ENCODE measurements around the gene AMOTL1.
"Not testable (repeated sequence)": the region's sequence is repeated elsewhere in the genome, so short reads cannot be mapped to it uniquely, and the experiment has no call there.

The AMOTL1 gene

DNA sequence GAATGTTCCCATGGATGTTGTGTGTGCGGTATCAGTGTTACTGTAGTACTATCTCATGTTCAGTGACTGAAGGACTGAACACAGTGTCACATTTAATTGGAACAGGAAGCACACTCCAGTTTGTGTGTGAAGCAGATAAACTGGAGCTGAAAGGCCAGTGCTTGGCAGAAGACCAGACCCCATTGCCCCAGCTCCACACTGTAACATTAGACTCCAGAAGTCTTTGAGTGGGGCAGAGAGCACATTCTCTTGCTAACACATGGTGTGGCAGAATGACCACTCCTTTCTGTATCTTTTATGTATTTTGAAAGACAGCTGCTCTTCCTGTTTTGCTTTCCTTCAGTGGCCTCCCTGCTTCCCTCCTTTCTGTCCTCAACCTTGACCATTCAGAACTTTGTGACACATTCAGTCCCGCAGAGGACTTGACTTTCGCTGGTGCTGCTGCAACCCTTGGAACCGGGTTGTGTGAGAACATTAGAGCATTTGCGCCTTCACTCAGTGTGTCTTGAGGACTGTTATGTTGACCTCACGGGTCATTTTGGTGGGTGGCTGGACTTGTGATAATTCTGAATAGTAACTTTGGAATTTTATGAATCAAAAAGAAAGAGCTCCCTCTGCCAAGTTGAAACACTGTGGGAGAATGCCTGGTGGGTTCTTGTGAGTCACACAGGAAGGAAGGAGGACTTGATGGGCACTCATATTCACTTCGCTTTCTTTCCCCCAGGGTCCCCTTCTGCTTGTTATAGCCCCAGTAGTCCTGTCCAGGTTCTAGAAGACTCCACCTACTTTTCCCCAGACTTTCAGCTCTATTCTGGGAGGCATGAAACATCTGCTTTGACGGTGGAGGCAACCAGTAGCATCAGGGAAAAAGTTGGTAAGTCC, 26.4 kb downstream of the AMOTL1 start:
- no peak for DNase-seq

DNA sequence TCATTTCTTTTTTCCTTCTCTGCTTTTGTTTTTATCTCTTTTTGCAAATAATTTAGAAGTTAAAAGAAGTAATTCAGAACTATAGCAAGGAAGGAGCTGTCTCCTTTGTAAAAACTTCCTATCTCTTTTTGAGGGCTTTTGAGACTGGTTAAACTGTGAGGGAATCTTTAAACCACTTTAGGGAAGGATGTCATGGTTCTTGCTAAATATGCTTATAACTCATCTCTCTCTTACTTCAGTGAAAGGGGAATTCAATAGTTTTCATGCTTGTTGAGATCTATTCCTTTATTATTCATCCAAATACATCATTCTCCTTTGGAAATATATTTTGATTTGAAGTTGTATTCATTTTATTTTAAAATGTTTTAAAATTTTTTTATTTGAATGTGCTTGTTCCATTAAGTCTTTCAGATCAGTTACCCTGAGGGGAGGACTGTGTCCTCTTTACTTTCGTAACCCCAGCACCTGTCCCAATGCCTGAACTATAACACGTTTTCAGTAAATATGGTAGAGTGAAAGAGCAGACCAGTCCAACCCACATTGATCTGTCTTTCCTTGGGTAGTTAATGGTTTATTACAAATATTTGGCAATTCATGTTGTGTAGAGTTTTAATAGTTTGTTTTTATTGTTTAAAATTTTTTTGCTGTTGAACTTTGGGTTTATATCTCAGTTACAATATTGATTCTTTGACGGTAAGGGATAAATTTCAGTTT, 27.5 kb downstream of the AMOTL1 start:
- DNase-seq = no peak

DNA sequence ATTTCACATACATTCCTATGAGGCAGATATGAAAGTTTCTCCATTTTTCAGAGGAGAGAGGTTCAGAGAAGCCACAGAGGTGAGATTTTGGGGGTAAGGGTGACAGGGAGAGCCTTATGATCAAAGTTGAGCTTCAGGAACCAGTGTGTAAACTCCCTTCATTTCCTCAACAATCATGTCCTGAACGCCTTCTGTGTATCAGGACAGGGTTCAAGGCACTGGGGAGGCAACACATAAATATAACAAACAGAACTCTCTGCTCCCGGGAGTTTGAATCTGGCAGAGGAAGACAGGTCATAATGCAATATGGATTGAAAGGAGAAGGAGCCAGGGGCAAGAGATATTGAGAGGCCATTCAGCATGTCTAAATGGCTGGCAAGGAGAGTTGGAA, 28.0 kb downstream of the AMOTL1 start:
- no peak for DNase-seq

DNA sequence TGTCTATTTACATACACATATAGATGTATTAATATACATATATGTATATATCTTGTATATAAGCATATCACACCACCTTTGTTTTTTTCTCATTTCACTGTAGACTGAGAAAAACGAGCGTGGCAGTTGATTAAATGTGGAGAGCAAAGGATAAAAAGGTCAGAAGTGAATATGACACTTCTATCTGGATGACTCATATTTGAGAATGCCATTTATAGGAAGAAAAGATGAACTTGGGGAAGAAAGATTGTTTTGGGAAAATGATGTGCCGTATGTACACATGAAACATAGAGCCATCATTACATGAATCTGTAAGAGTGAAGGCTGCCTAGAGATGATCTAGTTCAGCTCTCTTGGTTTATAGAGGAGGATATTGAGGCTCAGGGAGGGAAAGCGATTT, 28.7 kb downstream of the AMOTL1 start:
- no peak for DNase-seq

DNA sequence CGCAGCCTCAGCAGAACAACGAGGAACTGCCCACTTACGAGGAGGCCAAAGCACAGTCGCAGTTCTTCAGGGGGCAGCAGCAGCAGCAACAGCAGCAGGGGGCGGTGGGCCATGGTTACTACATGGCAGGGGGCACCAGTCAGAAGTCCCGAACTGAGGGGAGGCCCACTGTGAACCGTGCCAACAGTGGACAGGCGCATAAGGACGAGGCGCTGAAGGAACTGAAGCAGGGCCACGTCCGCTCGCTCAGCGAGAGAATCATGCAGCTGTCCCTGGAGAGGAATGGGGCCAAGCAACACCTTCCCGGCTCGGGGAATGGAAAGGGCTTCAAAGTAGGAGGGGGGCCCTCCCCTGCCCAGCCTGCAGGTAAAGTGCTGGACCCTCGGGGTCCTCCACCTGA, 31.6 kb downstream of the AMOTL1 start:
- DNase-seq = no peak

DNA sequence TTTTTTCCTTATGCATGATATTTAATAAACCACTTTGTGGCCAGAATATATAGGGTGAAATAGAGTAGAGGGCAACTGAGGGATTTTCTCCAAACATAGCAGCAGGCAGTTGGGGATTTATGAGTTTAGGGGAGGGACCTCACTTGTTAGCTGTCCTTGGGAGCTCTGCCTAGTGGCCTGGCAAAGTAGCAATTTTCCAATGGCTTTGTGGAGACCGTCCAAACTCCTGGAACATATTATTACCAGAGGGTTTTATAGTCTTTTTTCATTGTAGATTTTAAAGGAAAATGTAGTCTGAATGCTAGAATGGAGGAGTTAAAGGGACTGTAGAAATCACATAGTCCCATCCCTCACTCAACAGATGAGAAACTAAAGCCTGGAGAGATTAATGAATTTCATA, 32.3 kb downstream of the AMOTL1 start:
- DNase-seq = no peak

DNA sequence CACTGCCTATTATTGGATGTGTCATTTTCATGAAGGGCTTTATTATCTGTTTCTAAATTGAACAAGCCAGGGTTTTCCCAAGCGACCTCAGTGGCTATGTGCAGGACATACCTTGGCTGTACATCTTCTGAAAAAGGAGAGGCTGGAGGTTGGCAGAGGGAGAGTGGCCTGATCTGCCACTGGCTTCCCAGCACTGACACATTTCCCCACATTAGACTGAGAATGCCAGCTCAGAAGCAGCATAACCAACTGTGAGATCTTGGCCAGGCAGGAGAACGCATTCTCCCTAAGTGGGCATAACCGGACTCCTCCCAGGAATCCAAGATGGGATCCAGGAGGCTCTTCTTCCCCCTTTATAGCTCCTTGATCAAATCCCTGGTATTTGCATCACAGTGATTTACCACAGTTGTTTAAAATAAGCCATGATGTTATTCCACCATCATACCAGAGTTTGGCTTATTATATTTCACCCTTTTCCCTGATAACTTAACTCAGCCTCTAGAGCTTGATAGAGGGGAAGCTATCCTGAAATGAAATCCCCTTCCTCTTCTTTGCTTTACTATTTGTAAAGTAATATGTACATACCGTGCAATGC, 33.8 kb downstream of the AMOTL1 start:
- DNase-seq = no peak

DNA sequence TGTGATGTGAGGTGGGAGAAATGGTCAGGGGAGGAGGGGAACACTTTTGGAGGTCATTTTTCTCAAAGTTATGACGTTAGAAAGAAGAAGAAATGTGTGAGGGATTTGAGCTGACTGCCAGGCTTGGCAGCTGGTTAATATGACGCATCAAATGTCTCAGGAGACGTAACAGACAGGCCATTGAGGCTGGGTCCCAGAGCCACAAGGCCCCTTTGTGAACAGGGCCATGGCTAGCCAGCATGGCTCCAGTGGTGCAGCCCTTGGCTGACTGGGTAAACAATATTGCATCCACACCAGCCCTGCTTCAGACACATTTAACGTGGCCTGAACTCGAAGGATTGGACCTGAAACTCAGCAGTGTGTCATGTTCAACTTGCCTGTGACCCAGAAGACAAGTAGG, 34.3 kb downstream of the AMOTL1 start:
- DNase-seq = no peak

DNA sequence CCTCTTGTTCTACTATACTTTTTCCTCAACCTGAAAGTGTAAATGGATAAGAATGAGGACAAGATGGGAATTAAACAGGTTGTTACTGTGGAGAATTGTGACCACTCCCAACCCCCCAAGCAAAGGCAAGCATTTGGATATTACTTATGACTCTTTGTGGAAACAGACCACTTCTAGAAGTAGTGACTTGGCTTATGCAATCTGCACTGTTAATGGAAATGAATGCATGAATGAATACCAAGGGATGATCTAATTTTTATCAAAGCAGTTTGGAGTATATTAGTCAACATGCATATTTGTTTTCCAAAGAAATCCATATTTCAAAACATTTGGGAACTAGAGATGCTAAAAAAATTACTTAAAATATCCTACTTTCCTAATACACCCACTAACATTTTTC, 35.3 kb downstream of the AMOTL1 start:
- DNase-seq = no peak

DNA sequence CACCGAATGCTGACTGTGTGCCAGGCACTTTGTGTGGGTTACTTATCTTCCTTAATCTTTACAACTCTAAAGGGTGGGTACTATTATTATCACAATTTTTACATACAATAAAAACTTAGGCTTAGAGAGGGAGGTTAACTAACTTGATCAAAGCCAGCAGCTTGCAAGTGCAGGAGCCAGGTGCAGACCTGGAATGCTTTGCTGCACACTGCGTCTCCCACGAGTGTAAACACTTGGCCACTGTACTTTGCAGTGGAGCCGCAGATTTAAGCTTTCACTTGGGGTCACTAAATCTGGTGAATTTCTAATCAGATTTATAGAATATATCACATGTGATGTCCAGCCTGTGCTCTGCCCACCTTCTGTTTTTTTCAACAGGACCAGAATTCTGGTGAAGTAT, 36.7 kb downstream of the AMOTL1 start:
- no peak for DNase-seq

DNA sequence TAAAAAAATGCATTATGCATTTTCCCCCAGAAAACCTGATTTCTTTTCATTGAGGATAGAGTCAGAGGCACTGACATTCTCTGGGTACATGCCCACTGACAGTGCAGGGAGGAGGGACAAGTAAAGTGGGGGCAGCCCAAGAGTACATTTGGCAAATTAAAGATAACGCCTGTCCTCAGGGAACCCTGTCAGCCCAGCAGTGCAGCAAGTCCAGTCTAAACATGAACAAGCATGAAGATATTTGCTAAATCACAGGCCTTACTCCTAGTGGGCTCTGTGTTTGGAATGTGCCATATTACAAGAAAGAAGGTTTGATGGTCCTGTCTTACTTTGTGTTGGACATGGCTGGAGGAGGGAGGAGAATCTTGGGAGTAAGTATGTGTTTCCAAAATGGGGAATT, 37.9 kb downstream of the AMOTL1 start:
- no peak for DNase-seq

DNA sequence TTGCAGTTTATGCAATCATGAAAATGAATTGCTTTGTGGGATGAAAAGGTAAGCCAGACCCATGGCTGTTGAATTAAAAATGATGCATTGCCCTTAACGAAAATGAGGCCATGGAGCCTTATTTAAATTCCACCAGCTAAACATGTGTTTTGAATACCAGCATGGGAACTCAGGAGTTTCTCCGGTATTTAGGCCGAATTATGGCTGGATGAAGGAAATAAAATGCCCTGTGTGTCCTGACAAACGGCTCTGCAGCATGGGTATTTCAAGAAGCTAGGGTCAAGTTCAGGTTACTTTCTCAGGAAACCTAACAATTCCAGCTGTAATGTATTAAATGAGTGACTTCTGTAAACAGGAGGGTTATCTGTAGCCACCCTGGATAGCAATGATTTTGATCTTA, 38.3 kb downstream of the AMOTL1 start:
- no peak for DNase-seq

DNA sequence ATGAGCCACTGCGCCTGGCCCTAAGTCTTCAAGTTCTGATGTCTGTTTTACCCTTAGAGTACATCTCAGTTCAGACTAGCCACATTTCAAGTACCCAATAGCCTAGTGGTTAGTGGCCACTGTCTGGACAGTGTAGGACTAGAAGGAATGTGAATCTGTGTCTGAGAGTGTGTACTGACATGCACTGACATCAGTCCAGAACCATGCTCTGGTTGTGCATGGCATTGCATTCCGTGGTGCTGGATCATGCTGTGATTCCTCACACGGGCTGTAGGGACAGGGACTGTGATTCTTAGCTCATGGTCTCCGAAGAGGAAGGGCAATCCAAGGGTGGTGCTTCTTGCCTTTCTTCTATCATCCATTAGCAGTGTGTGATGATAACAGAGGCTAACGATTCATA, 41.1 kb downstream of the AMOTL1 start:
- DNase-seq = no peak

DNA sequence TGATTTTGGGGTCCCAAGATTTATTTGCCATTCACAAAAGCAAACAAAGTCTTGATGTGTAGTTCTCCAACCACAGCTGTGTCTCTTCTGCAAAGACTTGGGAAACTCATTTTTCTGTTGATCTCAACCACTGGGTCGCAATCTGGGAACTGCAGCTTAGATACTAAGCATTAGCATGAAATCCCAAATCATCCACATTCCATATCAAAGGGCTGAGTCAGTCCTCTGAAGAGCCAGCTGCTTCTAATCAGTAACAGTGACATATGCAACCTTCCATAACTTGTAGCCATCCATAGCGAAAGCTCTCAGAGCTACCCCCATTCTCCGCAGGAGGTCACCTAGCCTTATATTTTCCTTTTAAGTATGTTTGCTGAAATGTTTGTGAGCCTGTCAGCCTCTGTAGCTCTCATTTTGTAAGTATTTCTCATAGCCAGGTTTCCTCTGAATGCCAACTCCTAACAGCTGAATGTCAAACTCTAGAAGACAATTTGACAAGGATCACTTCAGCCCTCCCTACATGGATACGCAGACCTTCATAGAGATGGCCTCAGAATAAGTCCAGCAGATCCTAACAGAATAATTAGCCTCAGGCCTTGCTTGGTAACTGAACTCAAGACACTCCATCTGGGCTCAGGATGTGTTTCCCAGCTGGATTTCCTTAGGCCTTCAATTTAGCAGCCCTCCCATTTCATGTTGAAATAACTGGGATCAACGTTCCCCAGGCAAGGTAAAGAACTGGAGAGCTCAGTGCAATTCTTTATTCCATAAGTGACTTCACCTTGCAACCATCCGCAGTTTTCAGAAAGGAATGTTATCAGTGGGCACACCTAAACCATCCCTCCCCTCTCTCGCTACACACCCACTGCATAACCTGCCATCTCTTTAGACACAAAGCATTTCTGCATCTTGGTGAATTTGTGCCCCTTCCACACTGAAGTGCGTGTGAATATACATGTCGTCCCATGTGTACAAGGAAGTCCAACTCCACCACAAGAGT, 44.9 kb downstream of the AMOTL1 start:
- DNase-seq = not testable (repeated sequence)

DNA sequence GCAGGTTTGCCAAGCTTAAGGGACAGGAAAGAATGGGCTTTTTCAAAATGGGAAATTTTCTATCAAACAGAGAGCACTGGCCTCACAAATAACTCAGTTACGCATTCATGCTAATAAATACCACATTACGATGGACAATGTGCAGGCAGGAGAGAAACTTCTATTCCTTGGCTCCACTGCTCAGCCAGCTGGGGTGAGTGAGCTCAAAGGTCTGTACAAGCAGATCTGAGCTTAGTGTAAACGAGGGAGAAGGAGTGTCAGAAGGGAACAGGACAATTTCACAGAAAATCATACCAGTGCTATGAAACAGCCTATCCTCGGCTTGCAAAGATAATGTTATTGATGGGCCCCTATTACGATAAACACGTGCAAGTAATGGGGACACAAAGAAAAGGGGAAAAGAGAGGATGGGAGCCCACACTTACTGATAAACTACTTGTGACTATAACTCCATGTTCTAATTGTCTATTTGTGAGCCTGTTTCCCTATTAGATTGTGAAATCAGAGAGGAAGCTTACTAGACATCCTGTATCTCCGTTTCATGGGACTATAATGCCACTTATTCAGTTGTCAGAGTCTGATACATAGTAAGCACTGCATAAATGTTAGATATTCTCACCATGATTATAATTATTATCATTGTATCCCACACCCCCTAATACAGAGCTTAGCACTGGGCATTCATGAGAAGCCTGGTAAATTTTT, 46.3 kb downstream of the AMOTL1 start:
- no peak for DNase-seq

DNA sequence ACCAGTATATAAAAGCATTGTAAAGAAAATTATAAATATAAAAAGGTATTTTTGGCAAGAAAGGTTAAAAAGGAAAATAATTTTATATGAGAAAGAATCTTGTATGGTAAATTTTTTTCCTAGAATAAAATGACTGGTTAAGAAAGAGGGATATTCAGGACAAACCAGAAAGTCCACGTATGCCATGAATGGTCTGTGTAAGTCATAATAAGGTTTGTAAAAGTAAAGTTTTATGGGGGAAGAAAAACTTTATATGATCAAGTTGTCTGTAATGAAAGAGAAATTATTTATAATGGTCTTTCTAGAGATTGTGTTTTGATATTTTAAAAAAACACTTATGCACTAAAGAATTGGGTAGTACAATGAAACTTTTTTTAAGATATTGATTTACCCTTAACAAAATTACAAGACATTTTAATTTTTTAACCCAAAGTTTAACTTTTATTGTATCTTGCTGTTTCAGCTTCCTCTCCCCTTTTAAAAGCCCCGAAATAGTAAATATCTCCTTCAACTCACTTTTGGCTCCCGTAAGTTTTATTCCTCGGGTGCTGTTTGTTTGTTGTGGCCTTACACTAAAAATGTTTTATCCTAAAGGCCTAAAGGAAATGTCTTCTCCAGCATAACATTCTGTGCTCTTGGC, 47.7 kb downstream of the AMOTL1 start:
- no peak for DNase-seq

DNA sequence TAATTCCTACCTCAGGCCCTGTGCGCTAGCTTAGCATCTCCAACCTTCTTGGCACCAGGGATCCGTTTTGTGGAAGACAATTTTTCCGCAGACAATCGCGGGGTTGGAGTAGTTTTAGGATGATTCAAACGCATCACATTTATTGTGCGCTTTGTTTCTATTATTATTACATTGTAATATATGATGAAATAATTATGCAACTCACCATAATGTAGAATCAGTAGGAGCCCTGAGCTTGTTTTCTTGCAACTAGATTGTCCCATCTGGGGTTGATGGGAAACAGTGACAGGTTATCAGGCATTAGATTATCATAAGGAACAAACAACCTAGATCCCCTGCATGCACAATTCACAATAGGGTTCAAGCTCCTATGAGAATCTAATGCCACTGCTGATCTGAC, 52.3 kb downstream of the AMOTL1 start:
- DNase-seq = no peak

DNA sequence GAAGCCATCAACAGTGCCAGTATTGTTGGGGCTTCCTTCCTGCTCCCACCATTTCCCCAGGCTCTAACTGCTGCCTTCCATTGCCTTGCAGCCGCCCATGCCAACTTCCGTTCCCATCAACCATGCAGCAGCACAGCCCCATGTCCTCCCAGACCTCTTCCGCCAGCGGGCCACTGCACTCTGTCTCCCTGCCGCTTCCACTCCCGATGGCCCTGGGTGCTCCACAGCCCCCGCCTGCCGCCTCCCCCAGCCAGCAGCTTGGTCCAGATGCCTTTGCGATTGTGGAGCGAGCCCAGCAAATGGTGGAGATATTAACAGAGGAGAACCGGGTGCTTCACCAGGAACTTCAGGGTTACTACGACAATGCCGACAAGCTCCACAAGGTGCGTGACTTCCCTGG, 53.3 kb downstream of the AMOTL1 start:
- DNase-seq = no peak

DNA sequence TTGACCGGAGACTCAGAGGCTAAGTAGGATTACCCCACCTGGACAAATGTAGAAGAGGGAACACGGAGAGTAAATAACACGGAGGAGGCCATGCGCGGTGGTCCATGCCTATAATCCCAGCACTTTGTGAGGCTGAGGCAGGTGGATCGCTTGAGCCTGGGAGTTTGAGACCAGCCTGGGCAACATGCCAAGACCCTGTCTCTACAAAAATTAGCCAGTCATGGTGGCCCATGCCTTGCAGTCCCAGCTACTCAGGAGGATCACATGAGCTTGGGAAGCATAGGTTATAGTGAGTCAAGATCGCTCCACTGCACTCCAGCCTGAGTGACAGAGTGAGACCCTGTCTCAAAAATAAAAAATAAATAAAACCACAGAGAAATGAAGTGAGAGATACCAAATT, 53.9 kb downstream of the AMOTL1 start:
- no peak for DNase-seq

DNA sequence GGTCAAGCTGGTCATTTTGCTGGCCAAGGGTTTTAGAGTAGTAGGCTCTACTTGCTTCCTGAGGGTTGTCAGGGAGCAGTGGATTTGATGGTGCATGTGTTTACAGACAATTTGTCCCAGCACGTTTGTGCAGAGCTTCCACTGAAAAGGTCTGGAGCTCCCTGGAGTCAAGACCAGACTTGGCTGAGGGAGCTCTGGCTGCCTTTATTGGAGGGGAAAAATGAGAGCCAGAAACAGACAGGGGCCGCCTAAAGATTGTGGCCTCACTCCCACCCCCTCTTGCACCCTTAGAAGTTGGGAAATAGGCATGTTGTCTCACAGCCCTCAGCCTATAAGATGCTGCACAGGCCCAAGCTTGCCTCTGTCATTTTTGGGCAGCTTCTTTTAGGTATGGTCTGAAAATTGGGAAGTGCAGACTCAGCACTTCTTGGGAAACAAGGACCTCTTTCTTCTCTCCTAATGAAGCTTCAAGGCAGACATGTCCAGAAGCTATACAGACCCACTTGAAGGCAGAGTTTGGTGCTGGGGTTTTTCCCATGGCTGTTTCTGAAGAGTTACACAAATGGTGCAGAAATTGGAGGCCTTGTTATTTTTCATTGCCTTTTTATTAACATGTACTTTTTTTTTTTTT, 55.1 kb downstream of the AMOTL1 start:
- no peak for DNase-seq

DNA sequence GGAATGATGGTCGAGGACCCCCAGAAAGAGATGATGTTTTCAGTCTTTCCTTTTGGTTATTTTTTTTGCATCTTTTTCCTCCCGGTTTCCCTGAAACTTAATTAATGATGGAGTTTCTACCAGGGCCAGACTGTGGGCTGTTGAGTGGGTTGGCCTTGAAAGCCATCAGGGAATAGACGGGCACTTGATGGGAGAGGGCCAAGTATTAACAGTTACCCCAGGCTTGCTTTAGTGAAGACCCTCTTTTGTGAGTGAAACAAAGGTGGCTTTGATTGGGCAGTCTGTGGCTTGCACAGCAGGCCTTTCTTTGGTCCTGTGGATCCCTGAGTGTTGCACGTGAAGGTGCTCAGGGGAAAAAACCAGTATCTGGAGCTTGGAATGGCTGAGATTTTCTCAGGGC, 56.9 kb downstream of the AMOTL1 start:
- no peak for DNase-seq

Data from NCI-H774 (cell line).